Neural cell (in vitro differentiated cells): ENCODE measurements around the gene PDCD1LG2. TPM values are rescaled to one million over a fixed set of nuclear protein-coding genes. Genes with fewer than 3 reads are reported as not detected.

Experiments used
- H2AFZ ChIP-seq: fragments of 200-600, 300-800 bp; sonication (generic), shearing (Covaris generic); 2 replicates; pipeline ENCODE4 v1.6.0; 2014; ENCODE audit warnings: low read depth, mild to moderate bottlenecking, antibody characterized with exemption, low read length, moderate library complexity
- H3F3A ChIP-seq: fragments of 200-600 bp; shearing (Covaris generic); 2 replicates; pipeline ENCODE4 v1.6.1; 2016; ENCODE audit warnings: mild to moderate bottlenecking, moderate library complexity, mixed read lengths, antibody characterized with exemption, low read length; ENCODE audit not compliant: insufficient read depth, poor library complexity, severe bottlenecking
- H3K27ac ChIP-seq: fragments of 200-600, 300-800 bp; sonication (generic), shearing (Covaris generic); 2 replicates; pipeline ENCODE4 v1.5.1; 2014; ENCODE audit warnings: mild to moderate bottlenecking, low read length, moderate library complexity
- H3K27me3 ChIP-seq: fragments of 300-800, 200-600 bp; sonication (generic), shearing (Covaris generic); 2 replicates; pipeline ENCODE4 v1.6.0; 2014; ENCODE audit warnings: mild to moderate bottlenecking, low read depth, low read length, moderate library complexity; ENCODE audit not compliant: insufficient read depth
- H3K36me3 ChIP-seq: fragments of 300-800, 200-600 bp; sonication (generic), shearing (Covaris generic); 2 replicates; pipeline ENCODE4 v1.5.1; 2014; ENCODE audit warnings: mild to moderate bottlenecking, antibody characterized with exemption, low read length, moderate library complexity; ENCODE audit not compliant: insufficient read depth
- H3K4me2 ChIP-seq: fragments of 300-800, 200-600 bp; sonication (generic), shearing (Covaris generic); 2 replicates; pipeline ENCODE4 v1.6.0; 2014; ENCODE audit warnings: mild to moderate bottlenecking, low read length
- H3K4me3 ChIP-seq: fragments of 300-800, 200-600 bp; sonication (generic), shearing (Covaris generic); 2 replicates; pipeline ENCODE4 v1.5.1; 2014; ENCODE audit warnings: mild to moderate bottlenecking, low read length, moderate library complexity
- H3K79me2 ChIP-seq: fragments of 200-600 bp; shearing (Covaris generic); replicated peaks from 2 replicates; pipeline ENCODE4 v1.6.0; 2014; ENCODE audit warnings: mild to moderate bottlenecking, low read length, moderate library complexity; ENCODE audit not compliant: insufficient read depth
- H3K9ac ChIP-seq: fragments of 300-800, 200-600 bp; sonication (generic), shearing (Covaris generic); 2 replicates; pipeline ENCODE4 v1.6.1; 2016; ENCODE audit warnings: mild to moderate bottlenecking, low read length, mixed read lengths
- H3K9me2 ChIP-seq: fragments of 200-600 bp; shearing (Covaris generic); 2 replicates; pipeline ENCODE4 v1.6.1; 2016; ENCODE audit warnings: mild to moderate bottlenecking, low read length, mixed read lengths; ENCODE audit not compliant: insufficient read depth
- H3K9me3 ChIP-seq: fragments of 200-600, 300-800 bp; sonication (generic), shearing (Covaris generic); 2 replicates; pipeline ENCODE4 v1.6.1; 2016; ENCODE audit warnings: mild to moderate bottlenecking, mixed run types, low read length, moderate library complexity, mixed read lengths
- H4K20me1 ChIP-seq: fragments of 200-600 bp; shearing (Covaris generic); 2 replicates; pipeline ENCODE4 v1.6.1; 2016; ENCODE audit warnings: mild to moderate bottlenecking, mixed run types; ENCODE audit not compliant: insufficient read depth
- CTCF ChIP-seq: fragments of 450-650 bp; IDR thresholded peaks from 2 replicates; pipeline ENCODE4 v1.5.1; 2014; ENCODE audit warnings: antibody characterized with exemption, mild to moderate bottlenecking, moderate library complexity; ENCODE audit not compliant: poor library complexity, severe bottlenecking
- EP300 ChIP-seq: fragments of 450-650 bp; conservative IDR thresholded peaks from 2 replicates; pipeline ENCODE4 v1.6.1; 2014; ENCODE audit warnings: antibody characterized with exemption, mild to moderate bottlenecking, moderate library complexity; ENCODE audit not compliant: poor library complexity, severe bottlenecking
- EZH2 ChIP-seq: fragments of 200-600, 300-800 bp; shearing (Covaris generic), sonication (generic); IDR thresholded peaks from 2 replicates; pipeline ENCODE4 v1.6.1; 2014; ENCODE audit warnings: antibody characterized with exemption, low read length, borderline replicate concordance, mild to moderate bottlenecking; ENCODE audit not compliant: insufficient read depth, poor library complexity, severe bottlenecking
- MXI1 ChIP-seq: fragments of 450-650 bp; conservative IDR thresholded peaks from 2 replicates; pipeline ENCODE4 v1.6.1; 2014; ENCODE audit warnings: antibody characterized with exemption, mild to moderate bottlenecking; ENCODE audit not compliant: poor library complexity, severe bottlenecking
- POLR2AphosphoS5 ChIP-seq: IDR thresholded peaks from 2 replicates; pipeline ENCODE4 v1.6.1; 2012
- RAD21 ChIP-seq: fragments of 450-650 bp; conservative IDR thresholded peaks from 2 replicates; pipeline ENCODE4 v1.6.1; 2014; ENCODE audit warnings: antibody characterized with exemption, mild to moderate bottlenecking, moderate library complexity
- REST ChIP-seq: IDR thresholded peaks from 2 replicates; pipeline ENCODE4 v1.6.1; 2012; ENCODE audit warnings: borderline replicate concordance
- SMC3 ChIP-seq: fragments of 450-650 bp; conservative IDR thresholded peaks from 2 replicates; pipeline ENCODE4 v1.6.1; 2014; ENCODE audit warnings: antibody characterized with exemption, mild to moderate bottlenecking, moderate library complexity; ENCODE audit not compliant: poor library complexity
- TAF1 ChIP-seq: IDR thresholded peaks from 2 replicates; pipeline ENCODE4 v1.6.1; 2012; ENCODE audit warnings: low read depth
- polyA plus RNA-seq: library from polyadenylated mRNA; depleted of rRNA; stranded (reverse); fragments of >200 nt; gene quantifications from 2 replicates; pipeline ENCODE4 v1.2.3, GENCODE V29; 2014

The PDCD1LG2 gene
- polyA plus RNA-seq, 1 donor from 2014 or later = not detected

GRCh38 chr9:5578698-5579085, 68.4 kb downstream of the PDCD1LG2 start (continued):
- no peak for TF ChIP-seq CTCF

- no peak overlapping the region for H3K4me2 ChIP-seq
- no peak overlapping the region for H3K4me3 ChIP-seq
- no peak overlapping the region for H3K27ac ChIP-seq
- no peaks in the 10 kb centered on the region for H3K79me2 ChIP-seq
- no peaks in the 10 kb centered on the region for H3K27me3 ChIP-seq
- H3K36me3 ChIP-seq = no peaks in the 10 kb centered on the region
- H3K9ac ChIP-seq = no peak overlapping the region
- H2AFZ ChIP-seq = no peak overlapping the region
- H3F3A ChIP-seq = no peaks in the 10 kb centered on the region
- no peaks in the 10 kb centered on the region for H3K9me3 ChIP-seq
- H4K20me1 ChIP-seq = no peaks in the 10 kb centered on the region
- no peaks in the 10 kb centered on the region for H3K9me2 ChIP-seq
- TF ChIP-seq POLR2AphosphoS5 (no peak), CTCF (no peak), RAD21 (no peak), EZH2 (no peak), SMC3 (no peak), EP300 (no peak), MXI1 (no peak), TAF1 (no peak), REST (no peak)
Measured at GRCh38 chr9:5579881-5580280, 69.5 kb downstream of the PDCD1LG2 start.

GRCh38 chr9:5580650-5581049, 70.3 kb downstream of the PDCD1LG2 start:
- Histone ChIP-seq H3K9me2 (no peaks in the 10 kb centered on the region), H3K4me3 (no peak overlapping the region), H2AFZ (no peak overlapping the region), H3K36me3 (no peaks in the 10 kb centered on the region), H3K4me2 (no peak overlapping the region), H3F3A (no peaks in the 10 kb centered on the region), H4K20me1 (no peaks in the 10 kb centered on the region), H3K27ac (no peak overlapping the region), H3K27me3 (no peaks in the 10 kb centered on the region), H3K79me2 (no peaks in the 10 kb centered on the region), H3K9me3 (no peaks in the 10 kb centered on the region), H3K9ac (no peak overlapping the region)
- TF ChIP-seq TAF1 (no peak), EP300 (no peak), SMC3 (no peak), REST (no peak), POLR2AphosphoS5 (no peak), RAD21 (no peak), CTCF (no peak), EZH2 (no peak), MXI1 (no peak)
